HUES6 (cell line): ENCODE data around the gene AARSD1.
"Not testable (repeated sequence)": the region's sequence is repeated elsewhere in the genome, so short reads cannot be mapped to it uniquely, and the experiment has no call there.

Experiments
- H3K27ac ChIP-seq: 2 replicates; pipeline ENCODE4 v1.7.0; 2013; ENCODE audit warnings: low read depth, mild to moderate bottlenecking, low read length, inconsistent platforms
- H3K27me3 ChIP-seq: 2 replicates; pipeline ENCODE4 v1.6.1; 2013; ENCODE audit warnings: low read length; ENCODE audit not compliant: control insufficient read depth, insufficient read depth
- H3K36me3 ChIP-seq: 2 replicates; pipeline ENCODE4 v1.6.1; 2013; ENCODE audit warnings: low read length; ENCODE audit not compliant: control insufficient read depth, insufficient read depth
- H3K4me1 ChIP-seq: 2 replicates; pipeline ENCODE4 v1.6.1; 2013; ENCODE audit warnings: low read length; ENCODE audit not compliant: control insufficient read depth, insufficient read depth
- H3K4me3 ChIP-seq: 2 replicates; pipeline ENCODE4 v1.5.1; 2013; ENCODE audit warnings: low read depth, low read length
- H3K9ac ChIP-seq: one replicate; pipeline ENCODE4 v1.6.1; 2013; ENCODE audit warnings: mild to moderate bottlenecking, low read length
- H3K9me3 ChIP-seq: 2 replicates; pipeline ENCODE4 v1.6.1; 2013; ENCODE audit warnings: low read depth, low read length; ENCODE audit not compliant: control insufficient read depth, insufficient read depth

Gene AARSD1

DNA sequence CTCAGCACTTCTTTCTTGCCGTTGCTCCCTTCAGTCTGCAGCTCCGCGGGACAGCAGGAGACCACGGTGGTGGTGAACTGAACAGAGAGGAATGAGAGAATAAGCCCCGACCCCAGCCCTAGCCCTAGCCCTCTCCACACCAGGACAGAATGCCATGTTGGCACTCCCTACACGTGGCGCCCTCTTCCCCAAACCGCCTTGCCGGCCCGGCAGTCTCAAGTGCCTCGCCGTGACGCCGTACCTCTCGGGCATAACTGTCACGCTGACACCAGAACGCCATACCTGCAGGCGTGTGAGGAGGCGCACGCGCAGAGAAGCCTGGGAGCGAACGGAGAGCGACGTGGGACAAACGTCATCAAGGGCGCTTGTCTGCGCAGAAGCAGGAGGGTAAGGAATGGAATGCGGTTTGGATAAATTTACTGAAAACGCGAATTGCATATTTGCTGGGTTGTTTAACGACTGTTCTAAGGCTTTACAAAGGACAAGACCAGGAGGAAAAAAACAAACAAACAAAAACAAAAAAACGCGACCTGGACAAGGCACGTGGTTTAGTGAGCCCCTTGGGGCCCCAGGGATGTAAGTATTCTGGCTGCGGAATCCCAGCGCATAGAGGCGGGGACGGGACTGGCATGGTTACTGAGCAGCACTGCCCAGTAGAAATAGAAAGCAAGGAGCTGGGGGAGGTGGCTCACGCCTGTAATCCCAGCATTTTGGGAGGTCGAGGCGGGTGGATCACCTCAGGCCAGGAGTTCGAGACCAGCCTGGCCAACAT lies at the start of gene AARSD1:
AARSD1 (minus strand) TSS at position 294 of the 772 bp plus-strand sequence; CDS start at position 280, 14 bp downstream.
- Histone ChIP-seq H3K27ac (peak within 1 kb of the TSS; percentile 64; the same call in 1 of the 2 replicates), H3K9me3 (no peaks in the 10 kb centered on the region), H3K27me3 (no peaks in the 10 kb centered on the region), H3K9ac (peak within 1 kb of the TSS; percentile 86), H3K36me3 (peaks cover 33% of the 10 kb centered on the region), H3K4me3 (peak within 1 kb of the TSS; percentile 89), H3K4me1 (no peaks in the 10 kb centered on the region; the same call in 1 of the 2 replicates)

DNA sequence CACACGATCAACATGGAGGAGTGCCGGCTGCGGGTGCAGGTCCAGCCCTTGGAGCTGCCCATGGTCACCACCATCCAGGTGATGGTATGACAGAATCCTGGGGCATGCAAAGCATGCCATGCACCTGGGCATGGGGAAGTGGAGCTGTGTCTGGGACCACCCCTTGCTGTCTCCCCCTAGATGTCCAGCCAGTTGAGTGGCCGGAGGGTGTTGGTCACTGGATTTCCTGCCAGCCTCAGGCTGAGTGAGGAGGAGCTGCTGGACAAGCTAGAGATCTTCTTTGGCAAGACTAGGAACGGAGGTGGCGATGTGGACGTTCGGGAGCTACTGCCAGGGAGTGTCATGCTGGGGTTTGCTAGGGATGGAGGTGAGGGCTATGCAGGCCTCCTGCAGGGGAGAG lies 49.0 kb upstream of the AARSD1 start:
- Histone ChIP-seq H3K27ac (no peak overlapping the region), H3K27me3 (no peaks in the 10 kb centered on the region), H3K4me1 (peaks cover 23% of the 10 kb centered on the region), H3K4me3 (no peak overlapping the region), H3K9ac (no peak overlapping the region), H3K36me3 (peaks cover 35% of the 10 kb centered on the region), H3K9me3 (no peaks in the 10 kb centered on the region)

DNA sequence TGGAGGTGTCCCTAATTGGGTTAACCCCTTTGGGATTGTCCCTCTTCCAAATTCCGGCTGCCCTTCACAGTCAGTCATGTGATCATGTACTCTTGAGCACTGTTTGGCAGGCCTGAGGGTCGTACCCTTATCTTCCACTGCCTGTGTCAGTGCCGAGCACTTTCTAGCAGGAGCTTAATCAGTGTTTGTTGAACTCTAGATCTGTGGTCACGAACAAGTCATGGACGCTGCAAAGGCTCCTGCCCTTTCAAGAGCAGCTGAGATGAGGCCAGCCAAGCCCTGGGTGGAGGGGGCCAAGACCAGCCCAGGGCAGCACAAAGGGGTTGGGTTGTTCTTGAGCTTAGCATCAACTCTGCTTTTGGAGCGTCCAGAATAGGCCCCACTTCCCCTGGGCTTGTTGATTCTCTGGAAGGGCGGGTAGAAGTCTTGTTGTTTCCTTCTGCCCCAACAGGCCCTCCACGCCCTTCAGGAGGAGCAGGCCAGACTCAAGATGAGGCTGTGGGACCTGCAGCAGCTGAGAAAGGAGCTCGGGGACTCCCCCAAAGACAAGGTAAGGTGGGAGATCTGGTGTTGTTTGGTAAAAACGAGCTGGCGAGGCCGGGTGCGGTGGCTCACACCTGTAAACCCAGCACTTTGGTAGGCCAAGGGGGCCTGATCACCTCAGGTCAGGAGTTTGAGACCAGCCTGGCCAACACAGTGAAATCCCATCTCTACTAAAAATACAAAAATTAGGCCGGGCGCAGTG lies 47.6 kb upstream of the AARSD1 start:
- Histone ChIP-seq H3K4me3 (no peak overlapping the region), H3K4me1 (peaks cover 25% of the 10 kb centered on the region), H3K9ac (no peak overlapping the region), H3K9me3 (no peaks in the 10 kb centered on the region), H3K27me3 (no peaks in the 10 kb centered on the region), H3K27ac (no peak overlapping the region), H3K36me3 (peaks cover 26% of the 10 kb centered on the region)

GRCh38 chr17:43010667-43011308 lies 46.5 kb upstream of the AARSD1 start:
- Histone ChIP-seq H3K9me3 (no peaks in the 10 kb centered on the region), H3K27me3 (no peaks in the 10 kb centered on the region), H3K27ac (no peak overlapping the region), H3K4me3 (no peak overlapping the region), H3K9ac (no peak overlapping the region), H3K4me1 (peaks cover 25% of the 10 kb centered on the region), H3K36me3 (peaks cover 16% of the 10 kb centered on the region)

- H3K9me3 ChIP-seq = no peaks in the 10 kb centered on the region
- no peaks in the 10 kb centered on the region for H3K27me3 ChIP-seq
- peaks cover 25% of the 10 kb centered on the region for H3K36me3 ChIP-seq
- peak within 1 kb of the TSS; percentile 83 for H3K9ac ChIP-seq
- H3K27ac ChIP-seq = 0 out of 2 replicates have a peak within 1 kb of the TSS, but pooled peaks have one; percentile 10
- H3K4me1 ChIP-seq = peaks cover 8% of the 10 kb centered on the region
- peak within 1 kb of the TSS; percentile 62 for H3K4me3 ChIP-seq
Observed at GRCh38 chr17:43006639-43007551, 42.6 kb upstream of the AARSD1 start, which contains the start of gene IFI35. Gene IFI35 (plus strand): TSS chr17:43006784. CDS start chr17:43006948, 164 bp downstream.

GRCh38 chr17:43003542-43004172 lies 39.4 kb upstream of the AARSD1 start:
- Histone ChIP-seq H3K27me3 (no peaks in the 10 kb centered on the region), H3K36me3 (peaks cover 55% of the 10 kb centered on the region), H3K4me1 (peaks cover 12% of the 10 kb centered on the region), H3K4me3 (no peak overlapping the region), H3K27ac (no peak overlapping the region), H3K9ac (no peak overlapping the region), H3K9me3 (no peaks in the 10 kb centered on the region)

- H3K9me3 ChIP-seq, H3K4me1 ChIP-seq, H3K9ac ChIP-seq, H3K4me3 ChIP-seq, H3K27me3 ChIP-seq, H3K27ac ChIP-seq: not testable (repeated sequence)
- peaks cover 58% of the 10 kb centered on the region for H3K36me3 ChIP-seq
Observed at GRCh38 chr17:43000894-43001293, 36.6 kb upstream of the AARSD1 start.

- Histone ChIP-seq H3K27ac (peak overlapping the region; percentile 93), H3K9me3 (no peaks in the 10 kb centered on the region), H3K9ac (peak overlapping the region; percentile 97), H3K27me3 (no peaks in the 10 kb centered on the region), H3K4me1 (peaks cover 4% of the 10 kb centered on the region; the same call in 1 of the 2 replicates), H3K36me3 (peaks cover 53% of the 10 kb centered on the region), H3K4me3 (peak overlapping the region; percentile 96)
Observed at GRCh38 chr17:42999003-42999525, 34.8 kb upstream of the AARSD1 start.

GRCh38 chr17:42997984-42998938 lies 34.0 kb upstream of the AARSD1 start, which contains the start of gene RPL27:
Gene RPL27 (plus strand): TSS chr17:42998419. CDS start chr17:42998751, 332 bp downstream.
- Histone ChIP-seq H3K4me1 (peaks cover 4% of the 10 kb centered on the region; the same call in 1 of the 2 replicates), H3K9me3 (no peaks in the 10 kb centered on the region), H3K27me3 (no peaks in the 10 kb centered on the region), H3K9ac (peak within 1 kb of the TSS; percentile 97), H3K27ac (peak within 1 kb of the TSS; percentile 93), H3K36me3 (peaks cover 48% of the 10 kb centered on the region), H3K4me3 (peak within 1 kb of the TSS; percentile 96)
